CD4-positive, alpha-beta T cell treated with Interleukin-15 for 4 hours (primary cell): ENCODE results near the gene BLACAT1.
"Not testable (repeated sequence)": the region's sequence is repeated elsewhere in the genome, so short reads cannot be mapped to it uniquely, and the experiment has no call there.

Source experiments
- DNase-seq: peaks from one replicate; pipeline ENCODE4 v3.0.0-alpha.2; 2020; ENCODE audit warnings: low spot score

The BLACAT1 gene

DNA sequence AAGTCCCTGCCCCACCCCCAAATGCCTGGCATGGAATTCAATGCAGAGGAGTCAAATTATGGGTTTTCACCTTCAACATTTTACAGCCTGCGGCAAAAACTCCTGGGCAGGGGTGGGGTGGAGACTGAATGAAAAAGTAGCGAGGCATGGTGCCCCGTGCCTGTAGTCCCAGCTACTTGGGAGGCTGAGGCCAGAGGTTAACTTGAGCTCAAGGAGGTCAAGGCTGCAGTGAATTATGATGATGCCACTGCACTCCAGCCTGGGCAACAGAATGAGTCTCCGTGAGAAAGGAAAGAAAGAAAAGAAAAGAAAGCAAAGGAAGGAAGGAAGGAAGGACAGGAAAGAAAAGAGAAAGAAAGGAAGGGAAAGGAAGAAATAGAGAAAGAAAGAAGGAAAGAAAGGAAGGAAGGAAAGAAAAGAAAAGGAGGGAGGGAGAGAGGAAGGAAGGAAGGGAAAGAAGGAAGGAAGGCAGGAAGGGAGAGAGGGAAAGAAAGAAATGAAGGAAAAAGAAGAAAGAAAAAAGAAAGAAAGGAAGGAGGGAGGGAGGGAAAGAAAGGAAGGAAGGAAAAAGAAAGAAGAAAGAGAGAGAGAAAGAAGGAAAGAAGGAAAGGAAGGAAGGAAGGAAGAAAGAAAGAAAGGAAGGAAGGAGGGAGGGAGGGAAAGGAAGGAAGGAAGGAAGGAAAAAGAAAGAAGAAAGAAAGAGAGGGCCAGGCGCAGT is 45.1 kb downstream of the BLACAT1 start:
- no peak for DNase-seq

GRCh38 chr1:205407970-205408369 is 47.9 kb downstream of the BLACAT1 start:
- no peak for DNase-seq

- not testable (repeated sequence) for DNase-seq
Measured at GRCh38 chr1:205406252-205406651, 49.6 kb downstream of the BLACAT1 start.
